H9 (cell line): ENCODE measurements around the gene ACOXL. TPM values are rescaled to one million over a fixed set of nuclear protein-coding genes. Genes with fewer than 3 reads are reported as not detected.

Experiments
- DNase-seq: peaks from one replicate; pipeline ENCODE4 v3.0.0-alpha.2; 2017
- H2AFZ ChIP-seq: one replicate; pipeline ENCODE4 v1.6.1; 2013; ENCODE audit warnings: mild to moderate bottlenecking, low read length, control low read depth, moderate library complexity
- H2AK5ac ChIP-seq: 2 replicates; pipeline ENCODE4 v1.6.1; 2013; ENCODE audit warnings: low read length, control low read depth, mixed read lengths; ENCODE audit not compliant: insufficient read length
- H2BK120ac ChIP-seq: one replicate; pipeline ENCODE4 v1.6.1; 2013; ENCODE audit warnings: low read depth, mild to moderate bottlenecking, low read length, control low read depth, inconsistent platforms; ENCODE audit not compliant: poor library complexity, severe bottlenecking
- H2BK12ac ChIP-seq: 2 replicates; pipeline ENCODE4 v1.6.1; 2013; ENCODE audit warnings: low read length, control low read depth, mixed read lengths, low read depth; ENCODE audit not compliant: insufficient read length
- H2BK15ac ChIP-seq: 2 replicates; pipeline ENCODE4 v1.6.1; 2013; ENCODE audit warnings: low read depth, low read length, control low read depth
- H2BK20ac ChIP-seq: one replicate; pipeline ENCODE4 v1.6.1; 2013; ENCODE audit warnings: low read depth, mild to moderate bottlenecking, low read length, control low read depth, inconsistent platforms; ENCODE audit not compliant: poor library complexity, severe bottlenecking
- H2BK5ac ChIP-seq: 2 replicates; pipeline ENCODE4 v1.6.1; 2013; ENCODE audit warnings: low read length, control low read depth, mixed read lengths; ENCODE audit not compliant: insufficient read length
- H3K14ac ChIP-seq: 2 replicates; pipeline ENCODE4 v1.6.1; 2013; ENCODE audit warnings: low read length, control low read depth; ENCODE audit not compliant: insufficient read depth
- H3K18ac ChIP-seq: 2 replicates; pipeline ENCODE4 v1.6.1; 2013; ENCODE audit warnings: low read depth, mild to moderate bottlenecking, mixed read lengths, low read length, control low read depth; ENCODE audit not compliant: insufficient read length
- H3K23ac ChIP-seq: 2 replicates; pipeline ENCODE4 v1.6.1; 2013; ENCODE audit warnings: low read length, control low read depth, mixed read lengths, low read depth; ENCODE audit not compliant: insufficient read length
- H3K23me2 ChIP-seq: 2 replicates; pipeline ENCODE4 v1.6.1; 2013; ENCODE audit warnings: low read depth, mild to moderate bottlenecking, mixed read lengths, low read length, control low read depth; ENCODE audit not compliant: insufficient read length, poor library complexity, severe bottlenecking
- H3K27ac ChIP-seq: 2 replicates; pipeline ENCODE4 v1.5.1; 2013; ENCODE audit warnings: low read length, control low read depth, mixed read lengths, low read depth; ENCODE audit not compliant: insufficient read length
- H3K27me3 ChIP-seq: 2 replicates; pipeline ENCODE4 v1.6.1; 2013; ENCODE audit warnings: low read length, control low read depth, inconsistent platforms; ENCODE audit not compliant: insufficient read depth
- H3K4ac ChIP-seq: 2 replicates; pipeline ENCODE4 v1.6.1; 2013; ENCODE audit warnings: low read depth, mild to moderate bottlenecking, control low read depth, inconsistent platforms, low read length, moderate library complexity
- H3K4me1 ChIP-seq: 2 replicates; pipeline ENCODE4 v1.6.1; 2013; ENCODE audit warnings: low read length, control low read depth, inconsistent platforms; ENCODE audit not compliant: insufficient read depth
- H3K4me2 ChIP-seq: 2 replicates; pipeline ENCODE4 v1.6.1; 2013; ENCODE audit warnings: low read length, control low read depth, mixed read lengths; ENCODE audit not compliant: insufficient read length, insufficient read depth
- H3K56ac ChIP-seq: 2 replicates; pipeline ENCODE4 v1.6.1; 2013; ENCODE audit warnings: low read depth, mild to moderate bottlenecking, mixed read lengths, low read length, control low read depth; ENCODE audit not compliant: insufficient read length
- H3K79me1 ChIP-seq: 2 replicates; pipeline ENCODE4 v1.6.1; 2013; ENCODE audit warnings: low read depth, mild to moderate bottlenecking, moderate library complexity, low read length, control low read depth, inconsistent platforms; ENCODE audit not compliant: insufficient read depth, poor library complexity, severe bottlenecking
- H3K79me2 ChIP-seq: 2 replicates; pipeline ENCODE4 v1.6.1; 2013; ENCODE audit warnings: low read length, control low read depth, inconsistent platforms; ENCODE audit not compliant: insufficient read depth
- H3K9ac ChIP-seq: 2 replicates; pipeline ENCODE4 v1.6.1; 2013; ENCODE audit warnings: low read length, control low read depth, mixed read lengths; ENCODE audit not compliant: insufficient read length; ENCODE audit errors: extremely low read depth
- H3K9me3 ChIP-seq: one replicate; pipeline ENCODE4 v1.6.1; 2013; ENCODE audit warnings: low read depth, low read length, inconsistent platforms; ENCODE audit not compliant: control insufficient read depth
- H3T11ph ChIP-seq: one replicate; pipeline ENCODE4 v1.6.1; 2013; ENCODE audit warnings: mild to moderate bottlenecking, low read length, control low read depth, inconsistent platforms
- H4K20me1 ChIP-seq: one replicate; pipeline ENCODE4 v1.6.1; 2013; ENCODE audit not compliant: control insufficient read depth, insufficient read length, insufficient read depth
- H4K5ac ChIP-seq: 2 replicates; pipeline ENCODE4 v1.6.1; 2013; ENCODE audit warnings: low read depth, mild to moderate bottlenecking, mixed read lengths, low read length, control low read depth; ENCODE audit not compliant: insufficient read length
- H4K8ac ChIP-seq: replicated peaks from 2 replicates; pipeline ENCODE4 v1.6.1; 2013; ENCODE audit warnings: low read length, control low read depth, mixed read lengths, low read depth; ENCODE audit not compliant: insufficient read length
- H4K91ac ChIP-seq: 2 replicates; pipeline ENCODE4 v1.6.1; 2013; ENCODE audit warnings: low read depth, mild to moderate bottlenecking, moderate library complexity, mixed read lengths, low read length, control low read depth; ENCODE audit not compliant: insufficient read length
- H3K27ac Mint-ChIP-seq, 3 experiments: 2 replicates in 2 of 3; 3 replicates in 1 of 3; pipeline ENCODE4 v1.8.0; 2020 to 2021; ENCODE audit warnings: mixed read lengths in 3 of 3, mild to moderate bottlenecking in 1 of 3, moderate library complexity in 1 of 3
- H3K27me3 Mint-ChIP-seq: 2 replicates; pipeline ENCODE4 v1.8.0; 2021; ENCODE audit warnings: low read depth, mild to moderate bottlenecking, moderate library complexity, mixed read lengths
- H3K36me3 Mint-ChIP-seq, 3 experiments: 2 replicates in 2 of 3; 3 replicates in 1 of 3; pipeline ENCODE4 v1.8.0; 2020 to 2021; ENCODE audit warnings: low read depth in 3 of 3, mixed read lengths in 3 of 3; ENCODE audit not compliant: insufficient read depth in 1 of 3
- H3K4me1 Mint-ChIP-seq, 2 experiments: 2 replicates each; pipeline ENCODE4 v1.8.0; 2020; ENCODE audit warnings: mixed read lengths in 2 of 2
- H3K4me3 Mint-ChIP-seq, 2 experiments: 2 replicates in 1 of 2; 3 replicates in 1 of 2; pipeline ENCODE4 v1.8.0; 2020 to 2021; ENCODE audit warnings: mild to moderate bottlenecking in 2 of 2, mixed read lengths in 2 of 2, moderate library complexity in 1 of 2
- H3K9me3 Mint-ChIP-seq, 2 experiments: 2 replicates in 1 of 2; 3 replicates in 1 of 2; pipeline ENCODE4 v1.8.0; 2020; ENCODE audit warnings: mild to moderate bottlenecking in 2 of 2, mixed read lengths in 2 of 2, moderate library complexity in 1 of 2
- WGBS: extraction: QIAGEN DNeasy Blood & Tissue Kit; methylation state at CpG from one replicate; pipeline ENCODE4 v1.1.7; 2013; ENCODE audit warnings: missing lambda C conversion rate, low lambda C conversion rate, mixed read lengths; ENCODE audit not compliant: insufficient read length; ENCODE audit errors: extremely low coverage; 5-methylcytosine and 5-hydroxymethylcytosine counted together
- total RNA-seq: library from RNA; stranded (reverse); gene quantifications from 2 replicates; pipeline ENCODE4 v1.2.1, GENCODE V29; 2021
- TF ChIP-seq, protein P1 (sequence below): fragments of 200-600 bp; sonication (generic); conservative IDR thresholded peaks from 3 replicates; pipeline ENCODE4 v1.8.0; 2021; ENCODE audit warnings: antibody characterized with exemption, mild to moderate bottlenecking

Gene ACOXL
- total RNA-seq, 1 experiment from 2014 or later: 37.6 TPM

DNA sequence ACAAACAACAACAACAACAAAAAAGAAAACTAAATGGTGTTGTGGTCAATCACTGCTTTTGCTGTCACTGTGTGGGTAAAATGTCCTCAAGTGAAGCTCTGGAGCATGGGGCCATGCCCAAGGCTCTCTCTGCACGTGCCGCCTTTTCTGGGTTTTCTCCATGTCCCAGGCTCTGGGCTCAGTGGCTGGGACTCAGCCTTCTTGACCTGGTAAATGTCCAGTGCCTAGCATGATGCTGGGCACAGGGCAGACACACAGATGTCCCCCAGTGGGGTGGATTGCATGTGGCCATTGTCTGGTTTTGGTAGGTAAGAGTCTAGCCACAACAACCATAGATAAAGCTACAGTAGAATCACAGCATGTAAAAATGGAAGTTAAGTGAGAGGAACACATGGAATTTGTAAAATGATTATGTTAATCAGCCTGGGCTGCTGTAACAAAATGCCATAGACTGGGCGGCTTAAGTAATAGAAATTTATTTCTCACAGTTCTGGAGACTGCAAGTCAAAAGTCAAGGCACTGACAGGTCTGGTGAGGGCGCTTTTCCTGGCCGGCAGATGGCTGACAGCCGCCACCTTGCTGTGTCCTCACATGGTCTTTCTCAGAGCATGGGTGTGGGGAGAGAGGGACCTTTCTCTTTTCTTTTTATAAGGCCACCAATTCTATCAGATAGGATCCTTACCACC, 174.4 kb downstream of the ACOXL start:
- no peaks in the 10 kb centered on the region for H3K27me3 ChIP-seq
- H2BK120ac ChIP-seq: no peak overlapping the region
- H3T11ph ChIP-seq: no peak overlapping the region
- H2BK15ac ChIP-seq: no peak overlapping the region
- no peak overlapping the region for H4K5ac ChIP-seq
- no peak overlapping the region for H2BK12ac ChIP-seq
- peaks cover 7% of the 10 kb centered on the region; the same call in 1 of the 2 replicates for H3K4me1 ChIP-seq
- H3K56ac ChIP-seq: no peak overlapping the region
- H3K4ac ChIP-seq: no peak overlapping the region
- H4K20me1 ChIP-seq: no peaks in the 10 kb centered on the region
- H2BK20ac ChIP-seq: no peak overlapping the region
- no peak overlapping the region for H3K18ac ChIP-seq
- Mint-ChIP-seq H3K27me3 (no peaks in the 10 kb centered on the region), H3K36me3 (peaks cover 9 to 26% (median 20%) of the 10 kb centered on the region in 3 experiments; a peak in 5 of 7 replicates), H3K4me3 (no peak overlapping the region), H3K9me3 (peaks cover 6 to 7% of the 10 kb centered on the region in 2 experiments; a peak in 3 of 5 replicates), H3K4me1 (peaks cover 15% of the 10 kb centered on the region in 2 experiments), H3K27ac (no peak overlapping the region)
- H3K23me2 ChIP-seq: no peaks in the 10 kb centered on the region
- TF ChIP-seq, protein P1, sequence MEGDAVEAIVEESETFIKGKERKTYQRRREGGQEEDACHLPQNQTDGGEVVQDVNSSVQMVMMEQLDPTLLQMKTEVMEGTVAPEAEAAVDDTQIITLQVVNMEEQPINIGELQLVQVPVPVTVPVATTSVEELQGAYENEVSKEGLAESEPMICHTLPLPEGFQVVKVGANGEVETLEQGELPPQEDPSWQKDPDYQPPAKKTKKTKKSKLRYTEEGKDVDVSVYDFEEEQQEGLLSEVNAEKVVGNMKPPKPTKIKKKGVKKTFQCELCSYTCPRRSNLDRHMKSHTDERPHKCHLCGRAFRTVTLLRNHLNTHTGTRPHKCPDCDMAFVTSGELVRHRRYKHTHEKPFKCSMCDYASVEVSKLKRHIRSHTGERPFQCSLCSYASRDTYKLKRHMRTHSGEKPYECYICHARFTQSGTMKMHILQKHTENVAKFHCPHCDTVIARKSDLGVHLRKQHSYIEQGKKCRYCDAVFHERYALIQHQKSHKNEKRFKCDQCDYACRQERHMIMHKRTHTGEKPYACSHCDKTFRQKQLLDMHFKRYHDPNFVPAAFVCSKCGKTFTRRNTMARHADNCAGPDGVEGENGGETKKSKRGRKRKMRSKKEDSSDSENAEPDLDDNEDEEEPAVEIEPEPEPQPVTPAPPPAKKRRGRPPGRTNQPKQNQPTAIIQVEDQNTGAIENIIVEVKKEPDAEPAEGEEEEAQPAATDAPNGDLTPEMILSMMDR: no peak
- H2BK5ac ChIP-seq: no peak overlapping the region
- H3K23ac ChIP-seq: no peak overlapping the region
- no peaks in the 10 kb centered on the region for H3K79me1 ChIP-seq
- H3K79me2 ChIP-seq: no peaks in the 10 kb centered on the region
- no peak overlapping the region for H3K4me2 ChIP-seq
- no peak overlapping the region for H2AK5ac ChIP-seq
- no peak overlapping the region for H3K9ac ChIP-seq
- H3K27ac ChIP-seq: no peak overlapping the region
- no peak overlapping the region; the same call in 1 of the 2 replicates for H3K14ac ChIP-seq
- H2AFZ ChIP-seq: no peak overlapping the region
- H3K9me3 ChIP-seq: no peaks in the 10 kb centered on the region
- no peak for DNase-seq
- WGBS: no CpG with 5 or more reads among the region's 6 CpGs
- H4K91ac ChIP-seq: no peak overlapping the region
- no peak overlapping the region for H4K8ac ChIP-seq
